Spinal cord (tissue), 10 donors: ENCODE results near the gene ITPRIP. TPM values are rescaled to one million over a fixed set of nuclear protein-coding genes. Genes with fewer than 3 reads are reported as not detected.

Experiments used
- DNase-seq, 6 donors: peaks; one replicate each; pipeline versions ENCODE4 v3.0.0 to v3.0.0-alpha.2; 2013 to 2015; ENCODE audit warnings: low spot score in 6 of 6, low read depth in 4 of 6
- H3K27ac ChIP-seq: one replicate; pipeline ENCODE4 v1.5.1; 2013; ENCODE audit warnings: low read depth, low read length, control low read depth
- H3K27me3 ChIP-seq: one replicate; pipeline ENCODE4 v1.6.1; 2013; ENCODE audit warnings: low read length; ENCODE audit not compliant: control insufficient read depth, insufficient read depth
- H3K36me3 ChIP-seq: one replicate; pipeline ENCODE4 v1.6.1; 2013; ENCODE audit warnings: low read length; ENCODE audit not compliant: control insufficient read depth, insufficient read depth
- H3K4me1 ChIP-seq: one replicate; pipeline ENCODE4 v1.6.1; 2013; ENCODE audit warnings: low read length; ENCODE audit not compliant: control insufficient read depth, insufficient read depth
- H3K4me3 ChIP-seq: one replicate; pipeline ENCODE4 v1.5.1; 2013; ENCODE audit warnings: low read depth, low read length, control low read depth
- H3K9me3 ChIP-seq: one replicate; pipeline ENCODE4 v1.6.1; 2013; ENCODE audit warnings: low read length; ENCODE audit not compliant: control insufficient read depth, insufficient read depth
- WGBS: methylation state at CpG from one replicate; pipeline ENCODE4 v1.1.5; 2013; ENCODE audit warnings: missing lambda C conversion rate; ENCODE audit not compliant: insufficient coverage; 5-methylcytosine and 5-hydroxymethylcytosine counted together
- polyA plus RNA-seq, 2 donors: library from polyadenylated mRNA; unstranded; fragments of 120-200 nt; gene quantifications; one replicate each; pipeline ENCODE4 v1.2.1, GENCODE V29; 2013; ENCODE audit not compliant: insufficient read length in 2 of 2
- total RNA-seq, 2 donors: library from RNA; depleted of rRNA in 1 of 2; stranded (reverse); fragments of 120-200 nt in 1 of 2; fragments of >200 nt in 1 of 2; gene quantifications; one replicate each; pipeline versions ENCODE4 v1.2.3 to v1.2.4, GENCODE V29; 2013 to 2014
- donor health status: healthy.

ITPRIP gene
- total and polyA plus RNA-seq, 4 donors, result 3.1 to 5.7 (median 4.9) TPM

DNA sequence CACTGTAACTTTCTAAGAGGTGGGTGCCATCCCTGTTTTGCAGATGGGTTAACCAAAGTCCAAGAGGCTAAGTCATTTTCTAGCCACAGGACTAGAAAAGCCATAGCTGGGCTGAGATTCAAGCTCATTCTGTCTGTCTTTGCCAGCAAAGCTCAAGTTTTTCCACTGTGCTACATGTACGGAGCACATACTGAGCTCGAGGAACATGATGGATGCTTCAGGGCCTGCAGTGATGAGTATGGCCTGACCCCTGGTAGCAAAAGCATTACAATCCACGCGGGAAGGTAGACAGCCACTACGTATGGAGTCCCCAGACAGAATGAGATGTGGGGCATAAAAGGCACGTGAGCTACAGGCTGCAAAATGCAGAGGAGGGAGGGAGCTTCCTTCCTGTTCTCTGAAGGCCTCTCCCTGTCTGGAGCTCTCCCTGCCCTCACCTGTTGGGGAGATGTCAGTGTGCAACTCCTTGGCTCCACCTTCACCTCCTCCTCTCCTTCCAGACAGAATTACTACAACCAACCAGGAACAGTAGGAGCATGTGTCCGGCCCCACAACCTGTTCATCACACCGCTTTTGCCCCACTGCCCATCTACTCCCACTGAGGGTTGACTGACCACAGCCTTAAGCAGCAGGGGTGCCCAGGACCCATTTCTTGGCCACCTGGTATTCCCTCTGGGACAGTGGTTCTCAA is 16.4 kb downstream of the ITPRIP start:
- Histone ChIP-seq H3K9me3 (no peaks in the 10 kb centered on the region), H3K27ac (no peak overlapping the region), H3K36me3 (peaks cover 4% of the 10 kb centered on the region), H3K4me3 (no peak overlapping the region), H3K4me1 (peaks cover 67% of the 10 kb centered on the region), H3K27me3 (no peaks in the 10 kb centered on the region)
- DNase-seq, result no peak
- 75% methylated on average over 8 of the region's 8 CpGs for WGBS

DNA sequence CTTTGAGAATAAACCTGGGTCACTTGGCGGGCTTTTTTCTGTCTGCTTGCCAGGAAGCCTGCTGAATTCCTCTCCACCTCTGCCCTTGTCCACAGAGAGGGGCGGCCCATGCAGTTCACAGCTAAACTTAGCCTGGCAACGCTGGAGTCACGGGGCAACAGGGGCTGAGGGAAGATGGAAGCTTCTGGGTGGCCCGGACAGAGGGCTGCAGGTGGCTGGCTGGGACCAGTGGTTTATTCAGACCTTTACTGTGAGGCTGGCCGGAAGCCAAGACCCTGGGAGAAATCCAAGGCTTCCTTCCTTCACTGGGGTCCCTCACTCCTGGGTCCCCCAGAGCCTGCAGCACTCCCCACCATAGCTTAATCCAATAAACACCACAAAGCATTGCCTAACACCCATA is 17.0 kb downstream of the ITPRIP start:
- no peak for DNase-seq
- Histone ChIP-seq H3K36me3 (peaks cover 4% of the 10 kb centered on the region), H3K4me3 (no peak overlapping the region), H3K27ac (no peak overlapping the region), H3K9me3 (no peaks in the 10 kb centered on the region), H3K4me1 (peaks cover 60% of the 10 kb centered on the region), H3K27me3 (no peaks in the 10 kb centered on the region)
- 53% methylated on average over 2 of the region's 6 CpGs for WGBS

DNA sequence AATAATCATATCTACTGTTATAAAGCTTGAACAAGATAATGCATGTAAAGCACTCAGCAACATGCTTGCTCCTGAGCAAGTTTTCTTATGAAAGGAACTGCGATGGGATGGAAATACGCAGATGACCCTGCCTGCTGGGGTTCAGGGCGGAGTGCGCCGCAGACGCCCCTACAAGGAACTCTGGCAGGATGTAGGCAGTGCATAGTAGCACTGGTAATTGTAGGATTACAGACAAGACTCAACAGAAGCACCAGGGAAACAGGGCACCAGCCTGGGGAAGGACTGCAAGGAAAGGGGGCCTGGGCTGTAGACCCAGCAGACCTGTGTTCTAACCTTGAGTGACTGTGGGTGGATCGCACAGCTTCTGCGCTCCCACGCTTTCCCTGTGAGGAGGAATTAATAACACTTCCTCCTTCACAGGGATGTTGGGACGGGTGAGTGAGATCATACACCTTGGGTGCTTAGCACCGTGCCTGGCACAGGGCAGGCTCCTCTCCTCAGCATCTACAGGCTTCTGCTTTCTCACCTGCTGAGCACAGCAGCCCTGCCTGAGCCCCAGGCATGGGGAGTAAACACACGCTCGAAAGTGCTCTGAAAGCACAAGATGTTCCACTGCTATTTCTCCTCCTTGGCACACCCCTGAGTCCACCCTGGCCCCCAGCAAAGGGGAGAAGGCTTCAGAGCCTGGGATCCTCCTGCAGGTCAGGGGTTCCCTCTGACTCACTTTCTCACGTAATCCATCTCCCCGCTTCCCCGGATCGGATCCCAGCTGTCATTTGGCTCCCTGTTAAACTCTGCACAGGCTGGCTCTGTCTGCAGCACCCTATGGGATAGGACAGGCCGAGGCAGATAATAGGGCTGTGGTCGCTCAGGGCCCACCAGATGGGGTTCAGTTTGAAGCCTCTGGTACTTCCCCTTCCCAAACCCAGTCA is 19.2 kb downstream of the ITPRIP start:
- 72% methylated on average over 14 of the region's 19 CpGs for WGBS
- Histone ChIP-seq H3K36me3 (peaks cover 20% of the 10 kb centered on the region), H3K27ac (no peak overlapping the region), H3K27me3 (no peaks in the 10 kb centered on the region), H3K4me1 (peaks cover 39% of the 10 kb centered on the region), H3K9me3 (no peaks in the 10 kb centered on the region), H3K4me3 (no peak overlapping the region)
- DNase-seq, result no peak

DNA sequence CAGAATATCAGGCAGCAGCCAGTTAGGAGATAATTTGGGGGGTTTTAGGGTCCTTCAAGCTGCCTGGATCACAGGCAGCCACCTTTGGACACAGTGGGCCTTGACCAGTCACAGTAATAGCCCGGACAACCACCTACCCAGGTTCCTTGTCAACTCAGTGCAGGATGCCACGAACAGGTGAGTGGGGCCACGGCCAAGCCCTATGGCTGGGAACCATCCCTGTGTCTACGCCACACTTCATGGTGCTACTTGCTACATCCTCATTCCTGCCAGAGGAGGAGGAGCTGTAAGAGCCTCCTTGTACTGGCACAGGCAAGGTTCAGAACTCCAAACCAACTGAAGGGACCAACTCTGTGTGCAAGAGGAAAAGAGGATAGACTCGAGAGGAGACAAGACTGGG is 19.9 kb downstream of the ITPRIP start:
- H3K27ac ChIP-seq, result no peak overlapping the region
- 100% methylated on average over 1 of the region's 5 CpGs for WGBS
- H3K36me3 ChIP-seq, result peaks cover 26% of the 10 kb centered on the region
- no peaks in the 10 kb centered on the region for H3K27me3 ChIP-seq
- no peak for DNase-seq
- peaks cover 34% of the 10 kb centered on the region for H3K4me1 ChIP-seq
- no peak overlapping the region for H3K4me3 ChIP-seq
- no peaks in the 10 kb centered on the region for H3K9me3 ChIP-seq

DNA sequence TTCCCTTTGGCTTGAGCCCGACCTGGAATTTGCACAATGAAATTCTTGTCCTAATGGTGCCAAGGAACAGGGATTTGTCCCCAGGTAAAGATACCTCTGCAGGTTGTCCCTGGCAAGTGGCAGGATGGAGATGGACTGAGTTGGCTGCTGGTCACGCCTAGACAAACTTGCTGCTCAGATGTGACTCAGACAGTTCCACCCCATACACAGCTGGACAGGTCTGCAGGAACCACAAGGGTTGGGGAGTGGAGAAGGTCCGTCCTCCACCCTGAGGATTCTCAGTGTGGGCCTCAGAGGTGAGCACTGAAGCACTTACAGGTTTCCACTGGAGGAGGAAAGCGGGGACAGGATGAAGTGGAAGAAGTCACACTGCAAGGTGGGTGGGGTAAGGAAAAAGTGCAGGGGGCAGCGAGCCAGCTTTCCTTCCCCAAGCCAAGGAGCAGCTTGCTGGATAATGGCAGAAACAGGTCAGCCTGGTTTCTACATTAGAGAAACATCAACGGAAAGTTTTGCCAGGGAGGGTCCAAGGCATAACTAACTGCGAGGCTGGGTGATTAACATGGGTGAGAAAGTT is 20.5 kb downstream of the ITPRIP start:
- Histone ChIP-seq H3K9me3 (no peaks in the 10 kb centered on the region), H3K27me3 (no peaks in the 10 kb centered on the region), H3K27ac (no peak overlapping the region), H3K4me3 (no peak overlapping the region), H3K36me3 (peaks cover 31% of the 10 kb centered on the region), H3K4me1 (peaks cover 35% of the 10 kb centered on the region)
- 88% methylated on average over 6 of the region's 7 CpGs for WGBS
- DNase-seq, result no peak

DNA sequence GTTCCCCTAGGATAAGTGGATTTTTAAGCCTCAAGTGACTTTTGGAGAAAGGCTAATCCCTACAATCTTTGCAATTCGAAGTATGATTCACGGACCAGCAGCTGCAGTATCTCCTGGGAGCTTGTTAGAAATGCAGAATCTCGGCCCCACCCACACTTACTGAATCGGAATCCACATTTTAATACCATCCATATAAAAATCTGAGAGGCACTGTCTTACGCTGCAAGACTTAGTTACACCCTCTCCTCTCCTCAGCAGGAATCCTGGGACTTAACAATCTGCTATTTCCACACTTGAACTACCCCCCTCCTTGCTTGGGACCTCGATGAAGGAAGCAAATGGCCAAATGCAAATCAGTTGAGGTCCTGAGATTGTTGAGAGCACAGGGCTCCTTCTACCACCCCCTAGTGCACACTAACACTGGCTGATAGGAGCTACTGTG is 21.0 kb downstream of the ITPRIP start:
- H3K27me3 ChIP-seq, result no peaks in the 10 kb centered on the region
- 30% methylated on average over 4 of the region's 6 CpGs for WGBS
- peaks cover 35% of the 10 kb centered on the region for H3K4me1 ChIP-seq
- H3K9me3 ChIP-seq, result no peaks in the 10 kb centered on the region
- peaks cover 33% of the 10 kb centered on the region for H3K36me3 ChIP-seq
- H3K4me3 ChIP-seq, result no peak overlapping the region
- DNase-seq, result no peak
- no peak overlapping the region for H3K27ac ChIP-seq

DNA sequence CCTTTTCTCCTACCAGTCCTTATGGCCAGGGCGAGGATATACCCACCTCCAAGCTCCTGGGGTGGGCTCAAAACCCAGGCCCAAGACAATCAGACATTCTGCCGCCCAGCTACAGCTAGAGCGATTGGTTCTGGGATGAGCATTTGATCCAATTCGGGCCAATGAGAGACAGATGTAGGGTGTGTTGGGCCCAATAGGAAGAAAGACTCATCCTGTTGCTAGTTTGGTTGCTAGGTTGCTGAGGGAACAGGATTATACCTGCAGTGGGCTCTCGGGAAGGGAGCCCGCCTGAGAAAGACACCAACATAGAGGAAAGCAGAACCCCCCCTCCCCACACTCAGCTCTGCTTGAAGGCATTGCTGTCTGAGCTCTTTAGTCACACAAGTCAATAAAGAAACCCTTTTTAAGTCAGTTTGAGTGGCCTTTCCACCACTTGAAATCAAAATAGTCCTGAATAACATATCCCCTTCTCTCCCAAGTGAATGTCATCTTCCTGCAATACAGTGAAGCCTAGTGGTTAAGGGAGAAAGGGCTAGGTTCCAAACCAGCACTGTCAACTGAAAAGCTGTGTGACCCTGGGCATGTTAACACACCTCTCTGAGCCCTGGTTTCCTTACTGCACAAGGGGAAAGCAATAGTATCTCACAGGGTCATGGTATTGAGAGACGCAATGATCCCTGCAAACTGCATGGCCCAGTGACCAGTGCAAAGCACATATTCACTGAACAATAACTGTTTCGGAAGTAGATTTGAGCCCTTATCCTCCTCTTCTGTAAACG is 21.8 kb downstream of the ITPRIP start:
- Histone ChIP-seq H3K9me3 (no peaks in the 10 kb centered on the region), H3K36me3 (peaks cover 33% of the 10 kb centered on the region), H3K4me1 (peaks cover 34% of the 10 kb centered on the region), H3K27ac (no peak overlapping the region), H3K27me3 (no peaks in the 10 kb centered on the region), H3K4me3 (no peak overlapping the region)
- DNase-seq, result no peak
- 83% methylated on average over 8 of the region's 9 CpGs for WGBS

DNA sequence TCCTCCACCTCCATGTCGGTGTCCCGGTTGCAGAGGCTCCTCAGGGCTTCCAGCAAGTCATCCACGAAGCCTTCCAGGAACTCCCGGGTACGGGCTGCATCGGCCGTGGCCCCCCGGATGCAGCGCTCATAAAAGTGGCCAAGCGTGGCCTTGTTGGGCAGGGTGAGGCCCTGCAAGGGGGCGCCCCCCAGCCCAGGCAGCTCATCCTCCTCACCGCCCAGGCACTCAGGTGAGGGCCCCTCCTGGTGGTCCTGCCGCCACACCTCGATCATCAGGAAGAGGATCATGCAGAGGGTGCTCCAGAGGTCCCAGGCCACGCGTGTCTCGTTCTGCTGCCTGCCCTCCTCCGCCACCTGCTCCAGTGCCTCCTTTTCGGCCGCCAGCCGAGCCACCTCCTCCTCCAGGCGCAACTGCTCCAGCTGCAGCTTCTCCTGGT is 22.8 kb downstream of the ITPRIP start:
- DNase-seq, result no peak
- no peak overlapping the region for H3K27ac ChIP-seq
- H3K4me3 ChIP-seq, result no peak overlapping the region
- no peaks in the 10 kb centered on the region for H3K27me3 ChIP-seq
- WGBS, result 94% methylated on average over 22 of the region's 22 CpGs
- peaks cover 38% of the 10 kb centered on the region for H3K4me1 ChIP-seq
- H3K9me3 ChIP-seq, result no peaks in the 10 kb centered on the region
- H3K36me3 ChIP-seq, result peaks cover 33% of the 10 kb centered on the region
